ENCODE results near the gene ZC3HAV1L.

ZC3HAV1L gene

GRCh38 chr7:139023076-139023475, 12.8 kb downstream of the ZC3HAV1L start:
- H3K9me2 ChIP-seq (replicated peaks; ENCODE audit: control insufficient read depth, low read length), result no peaks in the 10 kb centered on the region
- H3K4me3 ChIP-seq (ENCODE audit: low read length), result no peak overlapping the region
- no peak overlapping the region for H3K4me2 ChIP-seq (ENCODE audit: low read length)
- H3F3A ChIP-seq (ENCODE audit: control insufficient read depth, insufficient read depth), result no peaks in the 10 kb centered on the region
- H3K27ac ChIP-seq (ENCODE audit: low read depth, low read length), result no peak overlapping the region
- no peaks in the 10 kb centered on the region for H3K36me3 ChIP-seq (ENCODE audit: control insufficient read depth, low read length)
- H4K20me1 ChIP-seq (ENCODE audit: control insufficient read depth, insufficient read depth, low read depth, low read length), result no peaks in the 10 kb centered on the region
- TF ChIP-seq CTCF (IDR thresholded peaks at IDR 0.05; ENCODE audit: low read depth, low read length, poor library complexity, severe bottlenecking), result no peak
- no peaks in the 10 kb centered on the region for H3K27me3 ChIP-seq (ENCODE audit: control insufficient read depth, low read length)
- no peaks in the 10 kb centered on the region for H3K4me1 ChIP-seq (ENCODE audit: control insufficient read depth, low read length)
- no peaks in the 10 kb centered on the region for H3K9me3 ChIP-seq (ENCODE audit: control insufficient read depth, insufficient read depth, low read length)
- no peaks in the 10 kb centered on the region for H3K79me2 ChIP-seq (ENCODE audit: control insufficient read depth, low read length)

GRCh38 chr7:139022286-139022685, 13.6 kb downstream of the ZC3HAV1L start:
- Histone ChIP-seq H3K27me3 (ENCODE audit: control insufficient read depth, low read length) (no peaks in the 10 kb centered on the region), H3F3A (ENCODE audit: control insufficient read depth, insufficient read depth) (no peaks in the 10 kb centered on the region), H3K27ac (ENCODE audit: low read depth, low read length) (no peak overlapping the region), H3K4me1 (ENCODE audit: control insufficient read depth, low read length) (no peaks in the 10 kb centered on the region), H3K36me3 (ENCODE audit: control insufficient read depth, low read length) (no peaks in the 10 kb centered on the region), H3K9me3 (ENCODE audit: control insufficient read depth, insufficient read depth, low read length) (no peaks in the 10 kb centered on the region), H3K79me2 (ENCODE audit: control insufficient read depth, low read length) (no peaks in the 10 kb centered on the region), H3K9me2 (replicated peaks; ENCODE audit: control insufficient read depth, low read length) (no peaks in the 10 kb centered on the region), H4K20me1 (ENCODE audit: control insufficient read depth, insufficient read depth, low read depth, low read length) (no peaks in the 10 kb centered on the region), H3K4me2 (ENCODE audit: low read length) (no peak overlapping the region), H3K4me3 (ENCODE audit: low read length) (no peak overlapping the region)
- TF ChIP-seq EZH2phosphoT487 (IDR thresholded peaks at IDR 0.05; ENCODE audit: borderline replicate concordance, low read length), result no peak

GRCh38 chr7:139018910-139019309, 16.9 kb downstream of the ZC3HAV1L start:
- Histone ChIP-seq H3K9me2 (replicated peaks; ENCODE audit: control insufficient read depth, low read length) (no peaks in the 10 kb centered on the region), H3K27ac (ENCODE audit: low read depth, low read length) (no peak overlapping the region), H3K27me3 (ENCODE audit: control insufficient read depth, low read length) (0 out of 2 replicates have a peak, but pooled peaks cover 4% of the 10 kb centered on the region), H3K4me2 (ENCODE audit: low read length) (no peak overlapping the region), H3K36me3 (ENCODE audit: control insufficient read depth, low read length) (no peaks in the 10 kb centered on the region), H3K79me2 (ENCODE audit: control insufficient read depth, low read length) (no peaks in the 10 kb centered on the region), H3K4me1 (ENCODE audit: control insufficient read depth, low read length) (no peaks in the 10 kb centered on the region), H3F3A (ENCODE audit: control insufficient read depth, insufficient read depth) (no peaks in the 10 kb centered on the region), H4K20me1 (ENCODE audit: control insufficient read depth, insufficient read depth, low read depth, low read length) (no peaks in the 10 kb centered on the region), H3K4me3 (ENCODE audit: low read length) (no peak overlapping the region), H3K9me3 (ENCODE audit: control insufficient read depth, insufficient read depth, low read length) (no peaks in the 10 kb centered on the region)
- TF ChIP-seq CTCF (IDR thresholded peaks at IDR 0.05; ENCODE audit: low read depth, low read length, poor library complexity, severe bottlenecking), result no peak
- no peak for TF ChIP-seq EZH2phosphoT487 (IDR thresholded peaks at IDR 0.05; ENCODE audit: borderline replicate concordance, low read length)

GRCh38 chr7:139016931-139017511, 18.8 kb downstream of the ZC3HAV1L start:
- Histone ChIP-seq H4K20me1 (ENCODE audit: control insufficient read depth, insufficient read depth, low read depth, low read length) (no peaks in the 10 kb centered on the region), H3K27me3 (ENCODE audit: control insufficient read depth, low read length) (0 out of 2 replicates have a peak, but pooled peaks cover 4% of the 10 kb centered on the region), H3F3A (ENCODE audit: control insufficient read depth, insufficient read depth) (no peaks in the 10 kb centered on the region), H3K36me3 (ENCODE audit: control insufficient read depth, low read length) (no peaks in the 10 kb centered on the region), H3K9me2 (replicated peaks; ENCODE audit: control insufficient read depth, low read length) (no peaks in the 10 kb centered on the region), H3K4me1 (ENCODE audit: control insufficient read depth, low read length) (no peaks in the 10 kb centered on the region), H3K79me2 (ENCODE audit: control insufficient read depth, low read length) (no peaks in the 10 kb centered on the region), H3K27ac (ENCODE audit: low read depth, low read length) (no peak overlapping the region), H3K4me2 (ENCODE audit: low read length) (no peak overlapping the region), H3K4me3 (ENCODE audit: low read length) (no peak overlapping the region), H3K9me3 (ENCODE audit: control insufficient read depth, insufficient read depth, low read length) (no peaks in the 10 kb centered on the region)
- TF ChIP-seq EZH2phosphoT487 (IDR thresholded peaks at IDR 0.05; ENCODE audit: borderline replicate concordance, low read length), result no peak
- TF ChIP-seq CTCF (IDR thresholded peaks at IDR 0.05; ENCODE audit: low read depth, low read length, poor library complexity, severe bottlenecking), result peak; percentile 84

Measured in DOHH2 (cell line).